A549 (cell line): ENCODE data around the gene FAM78A. TPM values are rescaled to one million over a fixed set of nuclear protein-coding genes. Genes with fewer than 3 reads are reported as not detected.

Experiments used
- ATAC-seq, 2 experiments: fragments of 200-7000 bp in 1 of 2; fragments of >200 bp in 1 of 2; cut with Nextera tagmentation in 1 of 2; cut with Tn5 transposase in 1 of 2; 3 replicates each; pipeline versions ENCODE4 v1.8.0 to v1.9.1; 2018 to 2020; ENCODE audit warnings: mild to moderate bottlenecking in 1 of 2, moderate library complexity in 1 of 2
- CTCF ChIA-PET: fragments of 300-600 bp; sonication (Branson Sonifier 250); formaldehyde crosslinking; extraction: SDS; loops from one replicate; lab custom pipeline; 2021; ENCODE audit warnings: antibody characterized with exemption, inconsistent platforms; lab: Yijun Ruan, JAX
- POLR2A ChIA-PET: fragments of 350-600 bp; formaldehyde crosslinking; extraction: SDS; loops from one replicate; lab custom pipeline; 2021; ENCODE audit warnings: antibody characterized with exemption, inconsistent platforms; lab: Yijun Ruan, JAX
- DNase-seq, 2 experiments: peaks; one replicate each; pipeline versions ENCODE4 v3.0.0 to v3.0.0-alpha.2; 2011 to 2016; ENCODE audit warnings: low read depth in 1 of 2, low spot score in 1 of 2
- FAIRE-seq: peaks from 2 replicates; lab custom pipeline; 2011; peaks lifted over from hg19 to GRCh38; lab: Jason Lieb, UNC
- H3K27ac ChIP-seq, 2 experiments: fragments of >200 bp; sonication (Bioruptor Twin); formaldehyde crosslinking; 3 replicates each; pipeline ENCODE4 v1.5.1; 2016 to 2017
- H3K4me1 ChIP-seq: fragments of >200 bp; sonication (Bioruptor Twin); formaldehyde crosslinking; 3 replicates; pipeline ENCODE4 v1.6.1; 2016
- H3K4me2 ChIP-seq: fragments of >200 bp; sonication (Bioruptor Twin); formaldehyde crosslinking; 3 replicates; pipeline ENCODE4 v1.6.1; 2016
- H3K4me3 ChIP-seq: fragments of >200 bp; sonication (Bioruptor Twin); formaldehyde crosslinking; 3 replicates; pipeline ENCODE4 v1.5.1; 2016
- H3K9me3 ChIP-seq: fragments of >200 bp; sonication (Bioruptor Twin); formaldehyde crosslinking; 3 replicates; pipeline ENCODE4 v1.6.1; 2016
- CBX2 ChIP-seq: fragments of 200-600 bp; sonication (generic); IDR thresholded peaks from 2 replicates; pipeline ENCODE4 v1.6.1; 2016; ENCODE audit warnings: low read depth, mild to moderate bottlenecking, borderline replicate concordance
- CBX8 ChIP-seq: fragments of 200-600 bp; sonication (generic); IDR thresholded peaks from 2 replicates; pipeline ENCODE4 v1.6.1; 2016
- EHF ChIP-seq: fragments of 250-450 bp; sonication (Bioruptor Pico); IDR thresholded peaks from 2 replicates; pipeline ENCODE4 v1.5.0; 2020; ENCODE audit warnings: mild to moderate bottlenecking
- EHMT2 ChIP-seq: fragments of 200-600 bp; sonication (generic); IDR thresholded peaks from 2 replicates; pipeline ENCODE4 v1.6.1; 2016; ENCODE audit warnings: antibody characterized with exemption, low read depth, mild to moderate bottlenecking, moderate library complexity
- FOSB ChIP-seq: fragments of 250-450 bp; sonication (Bioruptor Pico); IDR thresholded peaks from 2 replicates; pipeline ENCODE4 v1.5.0; 2020; ENCODE audit warnings: mild to moderate bottlenecking, moderate library complexity
- FOSL2 ChIP-seq, 2 experiments: fragments of 450-650 bp in 1 of 2; fragments of >200 bp in 1 of 2; sonication (Bioruptor Twin) in 1 of 2; formaldehyde crosslinking; IDR thresholded peaks; 2 replicates each; pipeline versions ENCODE4 v1.5.0 to v1.6.1; 2016 to 2020; ENCODE audit warnings: mild to moderate bottlenecking in 1 of 2, moderate library complexity in 1 of 2
- HDAC2 ChIP-seq: fragments of 200-600 bp; sonication (generic); IDR thresholded peaks from 2 replicates; pipeline ENCODE4 v1.6.1; 2016
- HOXA7 ChIP-seq: fragments of 250-450 bp; sonication (Bioruptor Pico); IDR thresholded peaks from 2 replicates; pipeline ENCODE4 v1.5.0; 2020; ENCODE audit warnings: mild to moderate bottlenecking, moderate library complexity
- NFE2L2 ChIP-seq: fragments of 150-350 bp; conservative IDR thresholded peaks from 2 replicates; pipeline ENCODE4 v1.6.1; 2014; ENCODE audit warnings: low read length
- NPAS2 ChIP-seq: fragments of 250-450 bp; sonication (Bioruptor Pico); IDR thresholded peaks from 2 replicates; pipeline ENCODE4 v1.8.0; 2022; ENCODE audit warnings: mild to moderate bottlenecking, moderate library complexity, borderline replicate concordance
- RAD21 ChIP-seq, 2 experiments: fragments of >200 bp in 1 of 2; sonication (Bioruptor Twin) in 1 of 2; formaldehyde crosslinking in 1 of 2; IDR thresholded peaks in 1 of 2; conservative IDR thresholded peaks in 1 of 2; 2 replicates in 1 of 2; 3 replicates in 1 of 2; pipeline ENCODE4 v1.6.1; 2012 to 2018; ENCODE audit warnings: inconsistent platforms in 1 of 2
- RFX5 ChIP-seq: fragments of 450-650 bp; IDR thresholded peaks from 2 replicates; pipeline ENCODE4 v1.7.1; 2014; ENCODE audit warnings: antibody characterized with exemption, mild to moderate bottlenecking, moderate library complexity
- SREBF2 ChIP-seq: fragments of 450-650 bp; IDR thresholded peaks from 2 replicates; pipeline ENCODE4 v1.6.1; 2014; ENCODE audit warnings: mild to moderate bottlenecking, moderate library complexity
- USF2 ChIP-seq: fragments of 450-650 bp; IDR thresholded peaks from 2 replicates; pipeline ENCODE4 v1.6.1; 2014; ENCODE audit warnings: antibody characterized with exemption
- WGBS: methylation state at CpG from one replicate; pipeline ENCODE4 v1.1.6; 2017; ENCODE audit errors: missing lambda C conversion rate; 5-methylcytosine and 5-hydroxymethylcytosine counted together
- polyA plus RNA-seq, 4 experiments: library from polyadenylated mRNA; depleted of rRNA in 3 of 4; stranded (reverse); fragments of >200 nt; fragmentation: RNase III in 1 of 4; extraction: RNeasy Plus Mini Kit Qiagen cat#74134 plus additional on column Dnase treatment in 1 of 4; gene quantifications; 2 replicates in 3 of 4; 3 replicates in 1 of 4; pipeline ENCODE4 v1.2.3, GENCODE V29; 2011 to 2017
- TF ChIP-seq, protein P1 (sequence below): fragments of 200-600 bp; sonication (generic); IDR thresholded peaks from 2 replicates; pipeline ENCODE4 v1.6.1; 2016; ENCODE audit warnings: antibody characterized with exemption, mild to moderate bottlenecking, moderate library complexity
- TF ChIP-seq, protein P2 (sequence below): fragments of 250-450 bp; sonication (Bioruptor Pico); IDR thresholded peaks from 2 replicates; pipeline ENCODE4 v1.5.0; 2020; ENCODE audit warnings: low read depth, mild to moderate bottlenecking, moderate library complexity
- TF ChIP-seq, protein P3 (sequence below): fragments of 150-350 bp; IDR thresholded peaks from 2 replicates; pipeline ENCODE4 v1.6.1; 2014; ENCODE audit warnings: low read depth, mild to moderate bottlenecking, low read length
- TF ChIP-seq, protein P4 (sequence below): fragments of >200 bp; sonication (Bioruptor Twin); formaldehyde crosslinking; IDR thresholded peaks from 3 replicates; pipeline ENCODE4 v1.5.1; 2016

The FAM78A gene
- polyA plus RNA-seq, 2 of the 4 experiments (the other 2 are of a cell fraction): 0.44 to 0.50 TPM

- FAIRE-seq: no peak
- POLR2A ChIA-PET: interaction anchor here (0.7 kb wide), 1 partner anchor 110 kb away, joined by 9 read pairs; no protein-coding TSS in a partner anchor
- 79% methylated on average over 21 of the region's 31 CpGs for WGBS
- TF ChIP-seq USF2 (no peak), CBX2 (no peak), CBX8 (no peak), EHMT2 (no peak), NPAS2 (no peak), FOSB (no peak), SREBF2 (no peak), HOXA7 (CRISPR knock-in tag) (no peak), HDAC2 (no peak), RAD21 (conservative IDR thresholded peaks at IDR 0.05 in 1 of 2, IDR thresholded peaks at IDR 0.05 in 1 of 2) (no peak), EHF (CRISPR knock-in tag) (no peak), RFX5 (no peak), NFE2L2 (no peak), FOSL2 (IDR thresholded peaks at IDR 0.05) (no peak), FOSL2 (CRISPR knock-in tag; IDR thresholded peaks at IDR 0.05) (no peak)
- TF ChIP-seq, protein P1, sequence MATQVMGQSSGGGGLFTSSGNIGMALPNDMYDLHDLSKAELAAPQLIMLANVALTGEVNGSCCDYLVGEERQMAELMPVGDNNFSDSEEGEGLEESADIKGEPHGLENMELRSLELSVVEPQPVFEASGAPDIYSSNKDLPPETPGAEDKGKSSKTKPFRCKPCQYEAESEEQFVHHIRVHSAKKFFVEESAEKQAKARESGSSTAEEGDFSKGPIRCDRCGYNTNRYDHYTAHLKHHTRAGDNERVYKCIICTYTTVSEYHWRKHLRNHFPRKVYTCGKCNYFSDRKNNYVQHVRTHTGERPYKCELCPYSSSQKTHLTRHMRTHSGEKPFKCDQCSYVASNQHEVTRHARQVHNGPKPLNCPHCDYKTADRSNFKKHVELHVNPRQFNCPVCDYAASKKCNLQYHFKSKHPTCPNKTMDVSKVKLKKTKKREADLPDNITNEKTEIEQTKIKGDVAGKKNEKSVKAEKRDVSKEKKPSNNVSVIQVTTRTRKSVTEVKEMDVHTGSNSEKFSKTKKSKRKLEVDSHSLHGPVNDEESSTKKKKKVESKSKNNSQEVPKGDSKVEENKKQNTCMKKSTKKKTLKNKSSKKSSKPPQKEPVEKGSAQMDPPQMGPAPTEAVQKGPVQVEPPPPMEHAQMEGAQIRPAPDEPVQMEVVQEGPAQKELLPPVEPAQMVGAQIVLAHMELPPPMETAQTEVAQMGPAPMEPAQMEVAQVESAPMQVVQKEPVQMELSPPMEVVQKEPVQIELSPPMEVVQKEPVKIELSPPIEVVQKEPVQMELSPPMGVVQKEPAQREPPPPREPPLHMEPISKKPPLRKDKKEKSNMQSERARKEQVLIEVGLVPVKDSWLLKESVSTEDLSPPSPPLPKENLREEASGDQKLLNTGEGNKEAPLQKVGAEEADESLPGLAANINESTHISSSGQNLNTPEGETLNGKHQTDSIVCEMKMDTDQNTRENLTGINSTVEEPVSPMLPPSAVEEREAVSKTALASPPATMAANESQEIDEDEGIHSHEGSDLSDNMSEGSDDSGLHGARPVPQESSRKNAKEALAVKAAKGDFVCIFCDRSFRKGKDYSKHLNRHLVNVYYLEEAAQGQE: no peak
- TF ChIP-seq, protein P2, sequence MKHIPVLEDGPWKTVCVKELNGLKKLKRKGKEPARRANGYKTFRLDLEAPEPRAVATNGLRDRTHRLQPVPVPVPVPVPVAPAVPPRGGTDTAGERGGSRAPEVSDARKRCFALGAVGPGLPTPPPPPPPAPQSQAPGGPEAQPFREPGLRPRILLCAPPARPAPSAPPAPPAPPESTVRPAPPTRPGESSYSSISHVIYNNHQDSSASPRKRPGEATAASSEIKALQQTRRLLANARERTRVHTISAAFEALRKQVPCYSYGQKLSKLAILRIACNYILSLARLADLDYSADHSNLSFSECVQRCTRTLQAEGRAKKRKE (CRISPR knock-in tag): no peak
- TF ChIP-seq, protein P3, sequence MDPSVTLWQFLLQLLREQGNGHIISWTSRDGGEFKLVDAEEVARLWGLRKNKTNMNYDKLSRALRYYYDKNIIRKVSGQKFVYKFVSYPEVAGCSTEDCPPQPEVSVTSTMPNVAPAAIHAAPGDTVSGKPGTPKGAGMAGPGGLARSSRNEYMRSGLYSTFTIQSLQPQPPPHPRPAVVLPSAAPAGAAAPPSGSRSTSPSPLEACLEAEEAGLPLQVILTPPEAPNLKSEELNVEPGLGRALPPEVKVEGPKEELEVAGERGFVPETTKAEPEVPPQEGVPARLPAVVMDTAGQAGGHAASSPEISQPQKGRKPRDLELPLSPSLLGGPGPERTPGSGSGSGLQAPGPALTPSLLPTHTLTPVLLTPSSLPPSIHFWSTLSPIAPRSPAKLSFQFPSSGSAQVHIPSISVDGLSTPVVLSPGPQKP: no peak
- TF ChIP-seq, protein P4, sequence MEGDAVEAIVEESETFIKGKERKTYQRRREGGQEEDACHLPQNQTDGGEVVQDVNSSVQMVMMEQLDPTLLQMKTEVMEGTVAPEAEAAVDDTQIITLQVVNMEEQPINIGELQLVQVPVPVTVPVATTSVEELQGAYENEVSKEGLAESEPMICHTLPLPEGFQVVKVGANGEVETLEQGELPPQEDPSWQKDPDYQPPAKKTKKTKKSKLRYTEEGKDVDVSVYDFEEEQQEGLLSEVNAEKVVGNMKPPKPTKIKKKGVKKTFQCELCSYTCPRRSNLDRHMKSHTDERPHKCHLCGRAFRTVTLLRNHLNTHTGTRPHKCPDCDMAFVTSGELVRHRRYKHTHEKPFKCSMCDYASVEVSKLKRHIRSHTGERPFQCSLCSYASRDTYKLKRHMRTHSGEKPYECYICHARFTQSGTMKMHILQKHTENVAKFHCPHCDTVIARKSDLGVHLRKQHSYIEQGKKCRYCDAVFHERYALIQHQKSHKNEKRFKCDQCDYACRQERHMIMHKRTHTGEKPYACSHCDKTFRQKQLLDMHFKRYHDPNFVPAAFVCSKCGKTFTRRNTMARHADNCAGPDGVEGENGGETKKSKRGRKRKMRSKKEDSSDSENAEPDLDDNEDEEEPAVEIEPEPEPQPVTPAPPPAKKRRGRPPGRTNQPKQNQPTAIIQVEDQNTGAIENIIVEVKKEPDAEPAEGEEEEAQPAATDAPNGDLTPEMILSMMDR: no peak
- Histone ChIP-seq H3K27ac (no peak overlapping the region), H3K4me2 (no peak overlapping the region), H3K9me3 (no peaks in the 10 kb centered on the region), H3K4me3 (no peak overlapping the region), H3K4me1 (no peaks in the 10 kb centered on the region)
- DNase-seq: no peak
- CTCF ChIA-PET: interaction anchor here (0.6 to 4.2 kb wide), 3 partner anchors 20 to 798 kb away, joined by 3 to 25 read pairs (median 3); no protein-coding TSS in a partner anchor
- no peak for ATAC-seq
These were observed 31.7 kb upstream of the FAM78A start for GRCh38 chr9:131307974-131308373.
